ENCODE results near the gene PDHX.
"Not testable (repeated sequence)": the region's sequence is repeated elsewhere in the genome, so short reads cannot be mapped to it uniquely, and the experiment has no call there.

PDHX gene

DNA sequence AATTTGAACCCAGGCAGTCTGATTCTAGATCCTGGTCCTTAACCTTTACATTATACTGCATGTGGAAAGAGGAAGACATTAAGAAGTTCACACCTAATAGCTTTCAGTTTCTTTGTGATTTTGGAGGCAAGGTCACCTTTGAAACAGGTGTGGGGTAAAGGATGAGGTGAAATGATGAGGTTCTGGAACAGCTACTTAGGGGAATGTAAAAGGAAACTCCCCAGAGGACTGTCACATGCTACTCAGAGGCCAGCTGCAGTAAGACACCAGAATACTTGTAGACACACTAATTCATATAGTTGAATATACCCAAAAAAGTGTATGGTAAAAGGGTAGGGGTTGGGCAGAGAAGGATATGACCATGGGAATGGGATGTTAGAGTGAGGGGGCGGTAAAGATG, 5.6 kb upstream of the PDHX start:
- Histone ChIP-seq H3K27ac (ENCODE audit: low read length) (no peak overlapping the region), H3K4me3 (ENCODE audit: low read length in 2 of 2) (no peak overlapping the region), H3K36me3 (ENCODE audit: control insufficient read depth in 2 of 2, insufficient read depth in 2 of 2, low read length in 2 of 2) (no peaks in the 10 kb centered on the region), H3K4me1 (ENCODE audit: control insufficient read depth, insufficient read depth, low read length) (peaks cover 7% of the 10 kb centered on the region), H3K9ac (ENCODE audit: low read length in 2 of 2) (no peak overlapping the region), H3K9me3 (ENCODE audit: control insufficient read depth in 2 of 2, low read length in 2 of 2) (no peaks in the 10 kb centered on the region), H3K27me3 (ENCODE audit: control insufficient read depth in 1 of 2, insufficient read depth in 2 of 2, low read length in 2 of 2) (no peaks in the 10 kb centered on the region)

DNA sequence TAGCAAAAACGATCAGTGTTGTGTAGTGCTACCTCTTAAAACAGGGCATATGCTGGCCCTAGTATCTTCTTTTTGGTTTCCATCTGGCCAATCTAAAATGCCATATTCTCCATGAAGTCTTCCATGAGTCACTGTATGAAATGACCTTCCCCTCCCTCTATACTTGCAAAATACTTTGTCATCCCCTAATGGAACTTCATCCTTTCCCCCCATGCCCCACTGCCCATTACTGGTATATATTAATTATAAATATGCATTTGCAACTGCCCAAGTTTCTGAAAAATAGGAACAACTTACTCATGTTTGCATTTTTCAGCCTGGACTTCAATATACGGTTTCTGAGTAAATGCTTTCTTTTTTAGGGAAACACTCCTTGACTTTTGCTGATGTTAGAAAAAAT, 4.7 kb upstream of the PDHX start:
- Histone ChIP-seq H3K27me3 (ENCODE audit: control insufficient read depth in 1 of 2, insufficient read depth in 2 of 2, low read length in 2 of 2) (no peaks in the 10 kb centered on the region), H3K4me1 (ENCODE audit: control insufficient read depth, insufficient read depth, low read length) (peaks cover 7% of the 10 kb centered on the region), H3K27ac (ENCODE audit: low read length) (no peak overlapping the region), H3K9me3 (ENCODE audit: control insufficient read depth in 2 of 2, low read length in 2 of 2) (no peaks in the 10 kb centered on the region), H3K36me3 (ENCODE audit: control insufficient read depth in 2 of 2, insufficient read depth in 2 of 2, low read length in 2 of 2) (no peaks in the 10 kb centered on the region), H3K4me3 (ENCODE audit: low read length in 2 of 2) (no peak overlapping the region), H3K9ac (ENCODE audit: low read length in 2 of 2) (no peak overlapping the region)

DNA sequence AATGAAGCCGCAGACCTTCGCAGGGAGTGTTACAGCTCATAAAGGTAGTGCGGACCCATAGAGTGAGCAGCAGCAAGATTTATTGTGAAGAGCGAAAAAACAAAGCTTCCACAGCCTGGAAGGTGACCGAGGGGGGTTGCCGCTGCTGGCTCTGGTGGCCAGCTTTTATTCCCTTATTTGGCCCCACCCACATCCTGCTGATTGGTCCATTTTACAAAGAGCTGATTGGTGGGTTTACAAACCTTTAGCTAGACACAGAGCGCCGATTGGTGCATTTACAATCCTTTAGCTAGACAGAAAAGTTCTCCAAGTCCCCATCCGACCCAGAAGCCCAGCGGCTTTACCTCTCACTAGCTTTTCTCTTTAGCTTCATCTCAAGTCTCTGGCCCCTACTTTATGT, 2.9 kb upstream of the PDHX start:
- not testable (repeated sequence) for H3K4me3 ChIP-seq (ENCODE audit: low read length in 2 of 2); H3K27me3 ChIP-seq (ENCODE audit: control insufficient read depth in 1 of 2, insufficient read depth in 2 of 2, low read length in 2 of 2); H3K27ac ChIP-seq (ENCODE audit: low read length); H3K36me3 ChIP-seq (ENCODE audit: control insufficient read depth in 2 of 2, insufficient read depth in 2 of 2, low read length in 2 of 2); H3K9me3 ChIP-seq (ENCODE audit: control insufficient read depth in 2 of 2, low read length in 2 of 2); H3K9ac ChIP-seq (ENCODE audit: low read length in 2 of 2)
- peaks cover 17% of the 10 kb centered on the region for H3K4me1 ChIP-seq (ENCODE audit: control insufficient read depth, insufficient read depth, low read length)

DNA sequence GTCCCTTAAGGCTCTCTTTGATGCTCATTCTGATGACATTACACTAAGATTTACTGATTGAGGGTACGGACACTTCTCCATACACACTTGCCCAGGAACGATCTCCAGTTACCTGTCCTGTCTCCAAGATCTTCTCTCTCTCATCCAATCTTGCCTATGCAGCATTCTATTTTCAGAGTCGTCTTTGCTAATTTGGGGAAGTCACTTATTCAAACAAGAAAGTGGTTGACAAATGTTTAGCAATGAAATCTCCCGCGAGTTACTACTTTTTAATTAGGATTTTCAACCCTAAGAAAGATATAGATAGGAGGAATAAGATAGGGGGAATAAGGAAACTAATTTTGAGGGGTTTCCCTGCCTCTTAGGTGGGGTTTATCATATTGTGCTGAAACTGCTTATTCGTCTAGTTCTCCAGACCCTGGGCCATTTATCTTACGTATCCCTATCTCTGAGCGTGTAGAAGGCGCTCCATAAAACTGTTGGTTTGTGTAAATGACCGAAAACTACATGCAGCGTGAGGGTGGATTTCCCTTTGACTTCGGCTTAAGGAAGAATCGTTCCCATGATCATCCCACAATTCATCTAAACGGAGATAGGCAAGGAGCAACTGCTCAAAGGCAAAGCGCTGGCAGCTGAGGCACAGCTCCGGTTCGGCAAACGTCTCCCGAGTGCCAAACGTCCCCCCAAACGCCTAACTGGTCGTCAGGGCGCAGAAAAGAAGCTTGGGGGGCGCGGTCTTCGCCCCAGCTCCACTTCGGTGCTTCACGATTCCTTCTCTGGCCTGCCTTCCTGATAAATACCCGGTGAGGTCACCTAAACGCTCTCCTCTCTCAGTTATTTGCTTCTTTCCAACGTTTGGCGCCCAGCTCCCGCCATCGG, 1.0 kb upstream of the PDHX start:
- no peaks in the 10 kb centered on the region for H3K27me3 ChIP-seq (ENCODE audit: control insufficient read depth in 1 of 2, insufficient read depth in 2 of 2, low read length in 2 of 2)
- H3K36me3 ChIP-seq (ENCODE audit: control insufficient read depth in 2 of 2, insufficient read depth in 2 of 2, low read length in 2 of 2) = no peaks in the 10 kb centered on the region
- peak overlapping the region; percentile 91 for H3K27ac ChIP-seq (ENCODE audit: low read length)
- H3K9ac ChIP-seq (ENCODE audit: low read length in 2 of 2) = peak overlapping the region; percentile 97 to 98
- peak overlapping the region; percentile 94 to 95 for H3K4me3 ChIP-seq (ENCODE audit: low read length in 2 of 2)
- H3K9me3 ChIP-seq (ENCODE audit: control insufficient read depth in 2 of 2, low read length in 2 of 2) = no peaks in the 10 kb centered on the region
- H3K4me1 ChIP-seq (ENCODE audit: control insufficient read depth, insufficient read depth, low read length) = peaks cover 19% of the 10 kb centered on the region

DNA sequence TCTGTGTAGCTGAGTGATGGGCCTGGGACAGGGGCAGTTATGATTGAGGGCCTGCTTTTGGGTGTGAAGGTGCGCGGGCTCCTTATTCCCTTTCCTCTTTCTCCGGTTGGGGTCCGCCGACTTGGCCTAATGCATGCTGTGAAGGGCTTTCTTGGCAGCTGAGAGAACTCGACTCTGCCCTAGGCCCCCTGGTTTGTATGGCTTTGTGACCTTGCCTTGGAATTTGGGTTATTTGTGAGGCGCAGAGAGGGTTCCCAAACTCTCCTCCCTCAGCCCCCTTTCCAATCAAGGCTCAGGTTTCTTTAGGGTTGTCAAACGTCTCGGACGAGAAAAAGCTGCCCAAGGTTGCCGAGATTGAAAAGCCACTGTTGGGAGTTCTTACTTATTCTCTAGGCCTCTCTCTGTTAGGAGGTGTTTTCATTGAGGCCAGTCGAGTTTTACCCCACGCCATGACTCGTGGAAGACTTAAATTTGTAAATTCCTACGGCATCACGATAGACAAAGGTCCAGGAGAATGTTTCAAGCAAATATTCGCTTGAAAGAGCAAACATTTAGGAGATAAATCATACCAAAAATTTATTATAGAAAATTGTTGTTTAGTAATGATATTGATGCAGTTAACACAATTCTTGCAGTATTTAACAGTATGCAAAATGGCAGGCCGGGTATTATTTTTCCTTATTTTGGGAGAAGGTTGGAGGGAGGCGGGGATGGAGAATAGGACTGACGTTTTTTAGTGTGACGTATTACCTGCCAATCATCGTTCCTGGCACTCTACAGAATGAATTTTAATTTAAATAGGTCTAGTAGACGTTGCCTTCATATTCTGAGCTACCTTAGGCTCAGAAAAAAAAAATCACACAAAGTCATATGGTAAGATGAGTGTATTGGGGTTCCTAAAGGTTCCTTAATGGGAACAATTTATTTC, 689 bp downstream of the PDHX start:
- H3K4me3 ChIP-seq (ENCODE audit: low read length in 2 of 2) = peak overlapping the region; percentile 93 to 95
- peaks cover 19% of the 10 kb centered on the region for H3K4me1 ChIP-seq (ENCODE audit: control insufficient read depth, insufficient read depth, low read length)

DNA sequence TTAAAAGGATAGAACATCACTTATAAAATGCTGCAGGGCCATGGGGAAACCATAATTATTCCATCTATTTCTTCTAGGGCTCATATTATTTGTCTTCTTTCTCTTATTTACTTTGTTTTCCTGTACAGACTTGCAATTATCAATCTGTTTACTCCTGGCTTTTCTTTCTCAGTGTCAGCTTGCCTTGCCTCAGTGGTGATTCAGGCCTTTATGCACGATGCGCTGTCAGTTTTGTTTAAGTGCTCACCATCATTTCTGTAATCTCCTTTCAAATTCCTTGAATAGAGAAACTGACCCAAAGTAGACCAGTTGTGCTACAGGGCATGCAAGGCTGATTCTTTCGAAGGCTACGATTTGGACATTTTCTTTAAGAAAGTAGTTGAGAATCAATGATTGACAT, 4.7 kb downstream of the PDHX start:
- no peak overlapping the region for H3K27ac ChIP-seq (ENCODE audit: low read length)

More for the DNA sequence above, 689 bp downstream of the PDHX start:
- Histone ChIP-seq H3K9me3 (ENCODE audit: control insufficient read depth in 2 of 2, low read length in 2 of 2) (no peaks in the 10 kb centered on the region), H3K27me3 (ENCODE audit: control insufficient read depth in 1 of 2, insufficient read depth in 2 of 2, low read length in 2 of 2) (no peaks in the 10 kb centered on the region), H3K36me3 (ENCODE audit: control insufficient read depth in 2 of 2, insufficient read depth in 2 of 2, low read length in 2 of 2) (no peaks in the 10 kb centered on the region), H3K9ac (ENCODE audit: low read length in 2 of 2) (peak overlapping the region; percentile 96 to 98), H3K27ac (ENCODE audit: low read length) (peak overlapping the region; percentile 91)

DNA sequence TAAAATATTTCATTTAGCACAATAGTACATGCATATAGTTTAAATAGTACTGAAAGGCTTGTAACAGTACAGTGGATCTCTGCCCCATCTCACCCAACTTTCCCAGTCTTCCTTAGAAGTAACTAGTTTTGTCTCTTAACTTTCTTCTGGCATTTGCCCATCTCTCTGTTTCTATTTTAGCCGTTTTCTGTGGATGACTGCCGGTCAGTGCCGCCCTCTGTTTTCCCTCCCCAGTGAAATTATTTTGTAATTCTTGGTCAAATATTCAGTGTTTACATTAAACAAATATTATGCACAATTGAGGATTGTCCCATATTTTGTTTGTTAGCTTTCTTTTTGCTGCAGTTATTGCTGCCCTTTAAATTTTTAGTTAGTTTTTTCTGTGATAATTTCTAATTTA, 8.3 kb downstream of the PDHX start:
- H3K36me3 ChIP-seq (ENCODE audit: control insufficient read depth in 2 of 2, insufficient read depth in 2 of 2, low read length in 2 of 2) = no peaks in the 10 kb centered on the region
- no peaks in the 10 kb centered on the region for H3K9me3 ChIP-seq (ENCODE audit: control insufficient read depth in 2 of 2, low read length in 2 of 2)
- no peaks in the 10 kb centered on the region for H3K4me1 ChIP-seq (ENCODE audit: control insufficient read depth, insufficient read depth, low read length)
- no peak overlapping the region for H3K27ac ChIP-seq (ENCODE audit: low read length)
- no peaks in the 10 kb centered on the region for H3K27me3 ChIP-seq (ENCODE audit: control insufficient read depth in 1 of 2, insufficient read depth in 2 of 2, low read length in 2 of 2)
- no peak overlapping the region for H3K9ac ChIP-seq (ENCODE audit: low read length in 2 of 2)
- no peak overlapping the region for H3K4me3 ChIP-seq (ENCODE audit: low read length in 2 of 2)

More for the DNA sequence above, 4.7 kb downstream of the PDHX start:
- Histone ChIP-seq H3K9me3 (ENCODE audit: control insufficient read depth in 2 of 2, low read length in 2 of 2) (no peaks in the 10 kb centered on the region), H3K27me3 (ENCODE audit: control insufficient read depth in 1 of 2, insufficient read depth in 2 of 2, low read length in 2 of 2) (no peaks in the 10 kb centered on the region), H3K4me1 (ENCODE audit: control insufficient read depth, insufficient read depth, low read length) (peaks cover 12% of the 10 kb centered on the region), H3K9ac (ENCODE audit: low read length in 2 of 2) (no peak overlapping the region), H3K36me3 (ENCODE audit: control insufficient read depth in 2 of 2, insufficient read depth in 2 of 2, low read length in 2 of 2) (no peaks in the 10 kb centered on the region), H3K4me3 (ENCODE audit: low read length in 2 of 2) (no peak overlapping the region)

DNA sequence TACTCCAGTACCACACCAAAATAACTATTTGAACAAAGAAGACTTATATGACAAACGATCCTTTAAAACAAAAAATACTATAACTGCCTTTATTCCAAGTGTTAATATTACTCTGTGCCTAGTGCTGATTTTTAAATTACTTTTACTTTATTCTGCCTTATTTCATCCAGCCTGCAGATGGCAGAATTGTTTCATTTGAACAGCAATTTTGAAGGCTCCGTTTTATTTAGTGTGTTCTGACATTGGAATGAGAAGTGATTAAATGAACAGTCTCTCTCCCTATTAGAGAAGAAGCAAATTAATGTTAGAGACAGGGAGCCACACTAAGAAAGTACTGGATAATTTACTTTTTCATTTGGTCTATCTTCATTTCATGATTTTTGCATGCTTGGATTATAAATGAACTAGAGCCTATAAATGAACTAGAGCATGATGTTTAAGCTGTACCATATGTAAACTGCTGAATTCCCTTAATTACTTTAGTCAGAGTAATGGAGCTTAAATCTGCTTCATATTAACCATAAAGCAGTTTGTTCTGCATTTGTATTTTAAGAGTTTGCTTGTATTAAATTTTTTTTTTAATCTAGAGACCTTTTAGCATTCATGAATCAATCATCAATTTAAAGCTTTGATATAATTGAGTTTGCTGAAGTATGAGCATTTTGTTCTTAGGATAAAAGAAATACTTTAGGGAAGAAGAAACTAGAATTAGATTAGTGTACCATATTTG, 9.8 kb downstream of the PDHX start:
- H3K4me3 ChIP-seq (ENCODE audit: low read length in 2 of 2) = no peak overlapping the region
- no peaks in the 10 kb centered on the region for H3K36me3 ChIP-seq (ENCODE audit: control insufficient read depth in 2 of 2, insufficient read depth in 2 of 2, low read length in 2 of 2)
- no peaks in the 10 kb centered on the region for H3K27me3 ChIP-seq (ENCODE audit: control insufficient read depth in 1 of 2, insufficient read depth in 2 of 2, low read length in 2 of 2)
- no peak overlapping the region for H3K27ac ChIP-seq (ENCODE audit: low read length)
- H3K4me1 ChIP-seq (ENCODE audit: control insufficient read depth, insufficient read depth, low read length) = no peaks in the 10 kb centered on the region
- H3K9ac ChIP-seq (ENCODE audit: low read length in 2 of 2) = no peak overlapping the region
- H3K9me3 ChIP-seq (ENCODE audit: control insufficient read depth in 2 of 2, low read length in 2 of 2) = no peaks in the 10 kb centered on the region

DNA sequence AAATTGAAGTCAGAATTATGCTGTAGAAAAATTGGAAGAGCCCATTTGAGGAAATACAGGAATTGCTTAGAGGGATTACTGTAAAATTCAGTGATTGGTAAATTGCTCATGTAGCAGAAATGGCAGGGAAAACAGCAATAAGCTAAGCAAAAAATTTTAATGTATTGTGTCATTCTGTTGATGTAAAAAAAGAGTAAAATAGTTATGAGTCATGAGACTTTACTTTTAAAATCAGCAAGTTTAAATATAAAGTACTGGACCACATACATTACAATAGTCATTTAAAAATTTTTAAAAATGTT, 10.4 kb downstream of the PDHX start:
- no peak overlapping the region for H3K4me3 ChIP-seq (ENCODE audit: low read length in 2 of 2)
- H3K27ac ChIP-seq (ENCODE audit: low read length) = no peak overlapping the region
- H3K9me3 ChIP-seq (ENCODE audit: control insufficient read depth in 2 of 2, low read length in 2 of 2) = no peaks in the 10 kb centered on the region
- no peak overlapping the region for H3K9ac ChIP-seq (ENCODE audit: low read length in 2 of 2)
- no peaks in the 10 kb centered on the region for H3K4me1 ChIP-seq (ENCODE audit: control insufficient read depth, insufficient read depth, low read length)
- H3K36me3 ChIP-seq (ENCODE audit: control insufficient read depth in 2 of 2, insufficient read depth in 2 of 2, low read length in 2 of 2) = no peaks in the 10 kb centered on the region
- no peaks in the 10 kb centered on the region for H3K27me3 ChIP-seq (ENCODE audit: control insufficient read depth in 1 of 2, insufficient read depth in 2 of 2, low read length in 2 of 2)

DNA sequence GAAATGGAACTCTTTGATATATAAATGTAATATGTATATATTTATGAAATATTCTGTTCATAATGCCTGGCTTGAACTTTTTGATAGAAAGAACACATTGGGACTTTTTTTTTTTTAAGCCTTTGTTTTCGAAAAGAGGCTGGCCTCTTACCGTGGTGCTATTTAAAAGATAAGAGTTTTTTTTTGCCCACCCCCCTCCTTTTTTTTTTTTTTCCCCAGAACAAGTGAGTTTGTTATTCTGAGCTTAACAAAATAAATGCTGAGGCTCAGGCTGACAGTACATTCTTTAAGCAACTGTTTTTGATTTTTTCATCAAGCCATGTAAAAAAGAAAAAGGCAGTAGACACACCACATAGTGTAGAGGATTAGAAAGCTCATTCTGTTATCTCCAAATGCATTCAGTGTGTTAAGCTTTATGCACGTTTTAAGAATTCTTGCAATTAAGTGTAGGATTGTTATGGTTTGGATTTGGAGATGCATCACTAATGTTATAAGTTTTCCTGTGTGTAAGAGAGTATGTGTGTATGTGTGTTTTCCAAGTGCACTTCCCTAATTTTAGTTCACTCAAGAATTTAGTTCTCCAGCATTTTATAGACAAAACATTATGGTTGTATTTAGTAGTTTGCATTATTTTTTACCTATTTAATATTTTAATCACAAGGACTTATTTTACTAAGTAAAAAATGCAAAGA, 12.0 kb downstream of the PDHX start:
- Histone ChIP-seq H3K27me3 (ENCODE audit: control insufficient read depth in 1 of 2, insufficient read depth in 2 of 2, low read length in 2 of 2) (no peaks in the 10 kb centered on the region), H3K9ac (ENCODE audit: low read length in 2 of 2) (no peak overlapping the region), H3K9me3 (ENCODE audit: control insufficient read depth in 2 of 2, low read length in 2 of 2) (no peaks in the 10 kb centered on the region), H3K4me3 (ENCODE audit: low read length in 2 of 2) (no peak overlapping the region), H3K36me3 (ENCODE audit: control insufficient read depth in 2 of 2, insufficient read depth in 2 of 2, low read length in 2 of 2) (peaks cover 4% of the 10 kb centered on the region in 2 donors), H3K4me1 (ENCODE audit: control insufficient read depth, insufficient read depth, low read length) (no peaks in the 10 kb centered on the region), H3K27ac (ENCODE audit: low read length) (no peak overlapping the region)
